ENCODE results near the gene PERCC1.

Gene PERCC1

GRCh38 chr16:1471569-1472194 is 40.8 kb downstream of the PERCC1 start:
- TF ChIP-seq, protein P1, sequence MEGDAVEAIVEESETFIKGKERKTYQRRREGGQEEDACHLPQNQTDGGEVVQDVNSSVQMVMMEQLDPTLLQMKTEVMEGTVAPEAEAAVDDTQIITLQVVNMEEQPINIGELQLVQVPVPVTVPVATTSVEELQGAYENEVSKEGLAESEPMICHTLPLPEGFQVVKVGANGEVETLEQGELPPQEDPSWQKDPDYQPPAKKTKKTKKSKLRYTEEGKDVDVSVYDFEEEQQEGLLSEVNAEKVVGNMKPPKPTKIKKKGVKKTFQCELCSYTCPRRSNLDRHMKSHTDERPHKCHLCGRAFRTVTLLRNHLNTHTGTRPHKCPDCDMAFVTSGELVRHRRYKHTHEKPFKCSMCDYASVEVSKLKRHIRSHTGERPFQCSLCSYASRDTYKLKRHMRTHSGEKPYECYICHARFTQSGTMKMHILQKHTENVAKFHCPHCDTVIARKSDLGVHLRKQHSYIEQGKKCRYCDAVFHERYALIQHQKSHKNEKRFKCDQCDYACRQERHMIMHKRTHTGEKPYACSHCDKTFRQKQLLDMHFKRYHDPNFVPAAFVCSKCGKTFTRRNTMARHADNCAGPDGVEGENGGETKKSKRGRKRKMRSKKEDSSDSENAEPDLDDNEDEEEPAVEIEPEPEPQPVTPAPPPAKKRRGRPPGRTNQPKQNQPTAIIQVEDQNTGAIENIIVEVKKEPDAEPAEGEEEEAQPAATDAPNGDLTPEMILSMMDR (IDR thresholded peaks at IDR 0.05; ENCODE audit: insufficient read depth, low read length, poor library complexity, severe bottlenecking) = no peak
- TF ChIP-seq EZH2phosphoT487 (conservative IDR thresholded peaks at IDR 0.05; ENCODE audit: low read length) = no peak
- Histone ChIP-seq H3K27ac (ENCODE audit: low read depth, low read length) (no peak overlapping the region), H3K4me3 (ENCODE audit: insufficient read depth, low read length, poor library complexity, severe bottlenecking) (no peak overlapping the region), H3K9me2 (replicated peaks; ENCODE audit: insufficient read depth, low read length) (no peaks in the 10 kb centered on the region), H3K4me2 (ENCODE audit: low read depth, low read length, poor library complexity, severe bottlenecking) (no peak overlapping the region), H2AFZ (ENCODE audit: low read depth, low read length, severe bottlenecking) (no peak overlapping the region), H3K36me3 (ENCODE audit: low read length) (no peaks in the 10 kb centered on the region), H3K27me3 (ENCODE audit: low read length) (no peaks in the 10 kb centered on the region), H4K20me1 (ENCODE audit: low read depth, low read length) (no peaks in the 10 kb centered on the region), H3F3A (ENCODE audit: insufficient read depth) (no peaks in the 10 kb centered on the region), H3K9ac (ENCODE audit: low read length) (no peak overlapping the region), H3K9me3 (ENCODE audit: insufficient read depth, low read length) (no peaks in the 10 kb centered on the region), H3K79me2 (ENCODE audit: insufficient read depth, low read length) (peaks cover 32% of the 10 kb centered on the region; the same call in 1 of the 2 replicates)

GRCh38 chr16:1472974-1473373 is 42.1 kb downstream of the PERCC1 start:
- Histone ChIP-seq H3F3A (ENCODE audit: insufficient read depth) (no peaks in the 10 kb centered on the region), H3K27ac (ENCODE audit: low read depth, low read length) (no peak overlapping the region), H2AFZ (ENCODE audit: low read depth, low read length, severe bottlenecking) (no peak overlapping the region), H3K36me3 (ENCODE audit: low read length) (no peaks in the 10 kb centered on the region), H4K20me1 (ENCODE audit: low read depth, low read length) (no peaks in the 10 kb centered on the region), H3K79me2 (ENCODE audit: insufficient read depth, low read length) (peaks cover 23% of the 10 kb centered on the region; the same call in 1 of the 2 replicates), H3K4me3 (ENCODE audit: insufficient read depth, low read length, poor library complexity, severe bottlenecking) (no peak overlapping the region), H3K9me2 (replicated peaks; ENCODE audit: insufficient read depth, low read length) (no peaks in the 10 kb centered on the region), H3K27me3 (ENCODE audit: low read length) (no peaks in the 10 kb centered on the region), H3K9me3 (ENCODE audit: insufficient read depth, low read length) (no peaks in the 10 kb centered on the region), H3K4me2 (ENCODE audit: low read depth, low read length, poor library complexity, severe bottlenecking) (no peak overlapping the region), H3K9ac (ENCODE audit: low read length) (no peak overlapping the region)
- no peak for TF ChIP-seq EZH2phosphoT487 (conservative IDR thresholded peaks at IDR 0.05; ENCODE audit: low read length)
- TF ChIP-seq, protein P1 (IDR thresholded peaks at IDR 0.05; ENCODE audit: insufficient read depth, low read length, poor library complexity, severe bottlenecking) = no peak

DNA sequence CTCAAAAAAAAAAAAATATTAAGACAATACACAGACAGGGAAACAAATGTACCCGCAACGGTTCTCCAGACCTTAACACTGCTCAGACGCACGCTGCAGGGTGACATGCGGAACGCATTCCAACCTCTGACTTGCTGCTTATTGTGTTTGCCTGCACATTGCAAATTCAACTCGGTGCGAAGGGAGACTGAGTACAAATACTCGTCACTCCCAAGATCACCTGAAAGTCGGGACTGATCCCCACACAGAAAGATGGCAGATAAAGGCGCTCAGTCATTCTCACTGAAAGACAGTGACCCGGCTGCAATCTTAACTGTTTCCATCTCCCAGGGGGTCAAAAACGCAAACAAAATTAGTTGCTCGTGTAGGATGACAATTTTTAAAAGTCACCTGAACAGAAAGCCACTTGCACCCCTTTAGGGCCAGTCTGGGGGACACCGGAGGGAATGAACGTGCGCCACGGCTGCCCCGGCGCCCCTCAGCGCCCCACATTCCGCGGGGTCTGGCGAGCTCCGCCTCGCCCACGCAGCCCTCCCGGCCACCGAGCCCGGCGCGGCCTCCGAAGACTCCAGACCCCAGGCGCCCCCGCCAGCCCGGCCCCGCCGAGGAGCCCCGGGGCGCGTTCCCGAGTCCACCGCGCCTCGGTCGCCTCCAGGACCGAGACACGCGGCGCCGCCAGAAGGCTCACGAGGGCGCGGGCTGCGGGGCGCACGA is 43.4 kb downstream of the PERCC1 start:
- Histone ChIP-seq H3K4me2 (ENCODE audit: low read depth, low read length, poor library complexity, severe bottlenecking) (peak overlapping the region; percentile 88), H3K4me3 (ENCODE audit: insufficient read depth, low read length, poor library complexity, severe bottlenecking) (peak overlapping the region; percentile 89), H3K36me3 (ENCODE audit: low read length) (no peaks in the 10 kb centered on the region), H3K27me3 (ENCODE audit: low read length) (no peaks in the 10 kb centered on the region), H3K9me2 (replicated peaks; ENCODE audit: insufficient read depth, low read length) (no peaks in the 10 kb centered on the region), H3K9ac (ENCODE audit: low read length) (peak overlapping the region; percentile 98), H3K79me2 (ENCODE audit: insufficient read depth, low read length) (peaks cover 23% of the 10 kb centered on the region; the same call in 1 of the 2 replicates), H3K9me3 (ENCODE audit: insufficient read depth, low read length) (no peaks in the 10 kb centered on the region), H3F3A (ENCODE audit: insufficient read depth) (no peaks in the 10 kb centered on the region), H2AFZ (ENCODE audit: low read depth, low read length, severe bottlenecking) (peak overlapping the region; percentile 35), H4K20me1 (ENCODE audit: low read depth, low read length) (no peaks in the 10 kb centered on the region), H3K27ac (ENCODE audit: low read depth, low read length) (no peak overlapping the region)
- TF ChIP-seq, protein P1 (IDR thresholded peaks at IDR 0.05; ENCODE audit: insufficient read depth, low read length, poor library complexity, severe bottlenecking) = no peak
- TF ChIP-seq EZH2phosphoT487 (conservative IDR thresholded peaks at IDR 0.05; ENCODE audit: low read length) = no peak

Data from SU-DHL-6 (cell line).